ENCODE results near the gene SPRED3. TPM values are rescaled to one million over a fixed set of nuclear protein-coding genes. Genes with fewer than 3 reads are reported as not detected.

The SPRED3 gene
- total and polyA plus RNA-seq, 2 of the 8 experiments (the other 6 are each of a cell fraction or from before 2014, with no cell fraction given): 8.1 to 10.3 TPM

GRCh38 chr19:38374332-38375097 lies 14.0 kb upstream of the SPRED3 start, which contains the start of gene PSMD8 (continued):
- no peak for TF ChIP-seq CHD7 (IDR thresholded peaks at IDR 0.05; ENCODE audit: insufficient replicate concordance, low read length)
- TF ChIP-seq JUND (IDR thresholded peaks at IDR 0.05; ENCODE audit: low read length): peak; percentile 53; the same call in 1 of the 2 replicates
- TF ChIP-seq EZH2 (IDR thresholded peaks at IDR 0.05; ENCODE audit: low read depth, low read length, severe bottlenecking): no peak
- TF ChIP-seq, protein P1, sequence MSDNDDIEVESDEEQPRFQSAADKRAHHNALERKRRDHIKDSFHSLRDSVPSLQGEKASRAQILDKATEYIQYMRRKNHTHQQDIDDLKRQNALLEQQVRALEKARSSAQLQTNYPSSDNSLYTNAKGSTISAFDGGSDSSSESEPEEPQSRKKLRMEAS (IDR thresholded peaks at IDR 0.05): no peak; the same call in none of the 2 replicates
- peak in 2 of 3 experiments; percentile 14 to 25; a peak in 2 of 4 replicates for TF ChIP-seq CTCF (IDR thresholded peaks at IDR 0.05; ENCODE audit: control extremely low read depth in 1 of 3, insufficient read depth in 1 of 3, low read depth in 1 of 3, low read length in 3 of 3)
- no peak for TF ChIP-seq KDM1A (IDR thresholded peaks at IDR 0.05; ENCODE audit: borderline replicate concordance, low read length)
